Loucy (cell line): ENCODE data around the gene CAMK2N2.

Source experiments
- H2AFZ ChIP-seq: fragments of 200-600 bp; sonication (generic); 2 replicates; pipeline ENCODE4 v1.6.0; 2016; ENCODE audit warnings: antibody characterized with exemption, mild to moderate bottlenecking, low read length, moderate library complexity
- H3F3A ChIP-seq: fragments of 200-600 bp; 2 replicates; pipeline ENCODE4 v1.6.0; 2016; ENCODE audit warnings: antibody characterized with exemption, low read depth, mild to moderate bottlenecking
- H3K27me3 ChIP-seq: fragments of 200-600 bp; sonication (generic); 2 replicates; pipeline ENCODE4 v1.6.1; 2014; ENCODE audit warnings: low read length, mild to moderate bottlenecking; ENCODE audit not compliant: insufficient read depth, poor library complexity, severe bottlenecking
- H3K36me3 ChIP-seq: fragments of 200-600 bp; sonication (generic); 2 replicates; pipeline ENCODE4 v1.6.1; 2016; ENCODE audit warnings: low read length; ENCODE audit not compliant: insufficient read depth
- H3K4me1 ChIP-seq: fragments of 200-600 bp; sonication (generic); 2 replicates; pipeline ENCODE4 v1.5.1; 2014; ENCODE audit warnings: low read length, mild to moderate bottlenecking; ENCODE audit not compliant: insufficient read depth, poor library complexity, severe bottlenecking
- H3K4me2 ChIP-seq: fragments of 200-600 bp; sonication (generic); 2 replicates; pipeline ENCODE4 v1.6.0; 2014; ENCODE audit warnings: antibody characterized with exemption, low read length, low read depth, mild to moderate bottlenecking; ENCODE audit not compliant: poor library complexity, severe bottlenecking
- H3K4me3 ChIP-seq: fragments of 200-600 bp; sonication (generic); 2 replicates; pipeline ENCODE4 v1.5.1; 2014; ENCODE audit warnings: low read length, mild to moderate bottlenecking, mixed read lengths; ENCODE audit not compliant: poor library complexity, severe bottlenecking
- H3K79me2 ChIP-seq: fragments of 200-600 bp; sonication (generic); 2 replicates; pipeline ENCODE4 v1.6.1; 2014; ENCODE audit warnings: low read length; ENCODE audit not compliant: insufficient read depth
- H3K9ac ChIP-seq: fragments of 200-600 bp; sonication (generic); 2 replicates; pipeline ENCODE4 v1.6.0; 2014; ENCODE audit warnings: mild to moderate bottlenecking, low read depth, low read length, moderate library complexity; ENCODE audit not compliant: poor library complexity, severe bottlenecking
- H3K9me2 ChIP-seq: fragments of 200-600 bp; sonication (generic); replicated peaks from 2 replicates; pipeline ENCODE4 v1.6.1; 2016; ENCODE audit warnings: low read depth, low read length, mixed read lengths
- H3K9me3 ChIP-seq: fragments of 200-600 bp; sonication (generic); 2 replicates; pipeline ENCODE4 v1.6.1; 2014; ENCODE audit warnings: mild to moderate bottlenecking, antibody characterized with exemption, low read length, low read depth; ENCODE audit not compliant: insufficient read depth
- H4K20me1 ChIP-seq: fragments of 200-600 bp; sonication (generic); 2 replicates; pipeline ENCODE4 v1.6.0; 2014; ENCODE audit warnings: antibody characterized with exemption, low read length, mild to moderate bottlenecking; ENCODE audit not compliant: insufficient read depth, poor library complexity, severe bottlenecking
- EZH2phosphoT487 ChIP-seq: fragments of 200-600 bp; IDR thresholded peaks from 2 replicates; pipeline ENCODE4 v1.6.1; 2018; ENCODE audit warnings: antibody characterized with exemption, mild to moderate bottlenecking, moderate library complexity, borderline replicate concordance
- TF ChIP-seq, protein P1 (sequence below): fragments of 200-600 bp; sonication (generic); conservative IDR thresholded peaks from 2 replicates; pipeline ENCODE4 v1.5.1; 2014; ENCODE audit warnings: mild to moderate bottlenecking, antibody characterized with exemption, low read length

The CAMK2N2 gene

GRCh38 chr3:184283681-184284080 is 22.3 kb upstream of the CAMK2N2 start:
- Histone ChIP-seq H3K9me3 (no peaks in the 10 kb centered on the region), H3K36me3 (no peaks in the 10 kb centered on the region), H3K4me3 (no peak overlapping the region), H2AFZ (no peak overlapping the region), H3K79me2 (no peaks in the 10 kb centered on the region), H3K9ac (no peak overlapping the region), H3K4me1 (no peaks in the 10 kb centered on the region), H4K20me1 (no peaks in the 10 kb centered on the region), H3F3A (no peaks in the 10 kb centered on the region), H3K27me3 (no peaks in the 10 kb centered on the region), H3K4me2 (no peak overlapping the region), H3K9me2 (no peaks in the 10 kb centered on the region)
- TF ChIP-seq, protein P1, sequence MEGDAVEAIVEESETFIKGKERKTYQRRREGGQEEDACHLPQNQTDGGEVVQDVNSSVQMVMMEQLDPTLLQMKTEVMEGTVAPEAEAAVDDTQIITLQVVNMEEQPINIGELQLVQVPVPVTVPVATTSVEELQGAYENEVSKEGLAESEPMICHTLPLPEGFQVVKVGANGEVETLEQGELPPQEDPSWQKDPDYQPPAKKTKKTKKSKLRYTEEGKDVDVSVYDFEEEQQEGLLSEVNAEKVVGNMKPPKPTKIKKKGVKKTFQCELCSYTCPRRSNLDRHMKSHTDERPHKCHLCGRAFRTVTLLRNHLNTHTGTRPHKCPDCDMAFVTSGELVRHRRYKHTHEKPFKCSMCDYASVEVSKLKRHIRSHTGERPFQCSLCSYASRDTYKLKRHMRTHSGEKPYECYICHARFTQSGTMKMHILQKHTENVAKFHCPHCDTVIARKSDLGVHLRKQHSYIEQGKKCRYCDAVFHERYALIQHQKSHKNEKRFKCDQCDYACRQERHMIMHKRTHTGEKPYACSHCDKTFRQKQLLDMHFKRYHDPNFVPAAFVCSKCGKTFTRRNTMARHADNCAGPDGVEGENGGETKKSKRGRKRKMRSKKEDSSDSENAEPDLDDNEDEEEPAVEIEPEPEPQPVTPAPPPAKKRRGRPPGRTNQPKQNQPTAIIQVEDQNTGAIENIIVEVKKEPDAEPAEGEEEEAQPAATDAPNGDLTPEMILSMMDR, result no peak
- no peak for TF ChIP-seq EZH2phosphoT487

DNA sequence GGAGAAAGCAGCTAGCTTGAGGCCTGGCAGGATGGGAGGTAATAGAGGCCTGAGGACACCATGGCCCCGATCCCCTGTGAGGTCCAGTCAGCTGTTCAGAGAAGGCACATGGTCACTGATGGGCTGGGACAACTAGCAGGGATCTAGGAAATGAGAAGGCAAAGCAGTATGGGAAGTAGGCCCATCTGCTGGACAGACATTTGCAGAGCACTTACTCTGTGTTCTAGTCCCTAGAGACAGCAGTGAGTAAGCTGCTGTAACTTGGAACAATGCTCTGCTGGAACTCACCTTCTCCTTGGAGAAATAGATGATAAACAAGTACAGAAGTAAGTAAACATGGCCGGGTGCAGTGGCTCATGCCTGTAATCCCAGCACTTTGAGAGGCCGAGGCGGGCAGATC is 21.6 kb upstream of the CAMK2N2 start:
- H3K36me3 ChIP-seq, result no peaks in the 10 kb centered on the region
- no peaks in the 10 kb centered on the region for H3K79me2 ChIP-seq
- no peak overlapping the region for H3K4me2 ChIP-seq
- no peaks in the 10 kb centered on the region for H4K20me1 ChIP-seq
- no peaks in the 10 kb centered on the region for H3K9me2 ChIP-seq
- H3K9ac ChIP-seq, result no peak overlapping the region
- no peak for TF ChIP-seq EZH2phosphoT487
- TF ChIP-seq, protein P1, result no peak
- no peak overlapping the region for H3K4me3 ChIP-seq
- no peaks in the 10 kb centered on the region for H3K27me3 ChIP-seq
- H2AFZ ChIP-seq, result no peak overlapping the region
- no peaks in the 10 kb centered on the region for H3K9me3 ChIP-seq
- no peaks in the 10 kb centered on the region for H3K4me1 ChIP-seq
- no peaks in the 10 kb centered on the region for H3F3A ChIP-seq

DNA sequence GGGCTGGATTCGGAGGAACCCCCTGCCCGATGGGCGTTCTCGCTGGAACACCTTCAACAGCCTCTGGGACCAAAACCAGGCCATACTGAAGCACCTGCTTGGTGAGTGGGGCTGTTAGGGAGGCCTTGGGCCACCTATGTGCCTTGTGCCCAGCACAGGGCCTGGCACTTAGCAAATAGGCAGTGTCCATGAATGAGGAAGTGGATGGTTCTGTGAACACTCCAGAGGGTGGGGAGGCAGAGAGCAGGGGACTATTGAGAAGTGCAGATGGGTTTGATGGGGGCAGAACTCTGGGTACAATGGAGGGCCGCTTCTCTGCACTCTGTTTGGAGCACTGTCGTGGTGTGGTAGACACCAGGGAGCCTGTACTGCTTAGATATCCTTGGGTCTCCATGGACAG is 16.0 kb upstream of the CAMK2N2 start:
- no peak overlapping the region for H3K9ac ChIP-seq
- no peaks in the 10 kb centered on the region for H3F3A ChIP-seq
- H3K79me2 ChIP-seq, result no peaks in the 10 kb centered on the region
- no peaks in the 10 kb centered on the region for H4K20me1 ChIP-seq
- TF ChIP-seq, protein P1, result no peak
- no peak for TF ChIP-seq EZH2phosphoT487
- H3K27me3 ChIP-seq, result no peaks in the 10 kb centered on the region
- H3K36me3 ChIP-seq, result no peaks in the 10 kb centered on the region
- H3K4me3 ChIP-seq, result no peak overlapping the region
- H3K9me2 ChIP-seq, result no peaks in the 10 kb centered on the region
- no peaks in the 10 kb centered on the region for H3K9me3 ChIP-seq
- no peak overlapping the region for H3K4me2 ChIP-seq
- no peaks in the 10 kb centered on the region for H3K4me1 ChIP-seq
- H2AFZ ChIP-seq, result no peak overlapping the region
